ENCODE measurements around the gene CFDP1. TPM values are rescaled to one million over a fixed set of nuclear protein-coding genes. Genes with fewer than 3 reads are reported as not detected.
A peak's percentile ranks its signal among the peaks of the same experiment; 100 is the strongest.

CFDP1 gene
- total RNA-seq, 1 experiment from 2014 or later = 97.6 TPM

- Histone ChIP-seq H3K36me3 (ENCODE audit: insufficient read depth, low read length, poor library complexity, severe bottlenecking) (no peaks in the 10 kb centered on the region), H3K4me3 (ENCODE audit: low read depth, low read length, poor library complexity, severe bottlenecking) (no peak overlapping the region), H3K4me1 (ENCODE audit: insufficient read depth, low read length, poor library complexity, severe bottlenecking) (peaks cover 19% of the 10 kb centered on the region), H3K27ac (ENCODE audit: low read depth, low read length, poor library complexity, severe bottlenecking) (no peak overlapping the region), H3K27me3 (replicated peaks; ENCODE audit: insufficient read depth, low read depth, low read length, poor library complexity) (no peaks in the 10 kb centered on the region), H3K9me3 (ENCODE audit: low read depth, low read length, poor library complexity, severe bottlenecking) (no peaks in the 10 kb centered on the region)
- POLR2A ChIA-PET (ENCODE audit: low non-redundant PET) = no interaction called here
- intact Hi-C loops (cut with micrococcal nuclease; ENCODE audit: unreplicated experiment) = no loop called here
- CTCF ChIA-PET = no interaction called here
- BruUV-seq (replicated peaks) = no TSS peak
- no peak for TF ChIP-seq EZH2 (IDR thresholded peaks at IDR 0.05; ENCODE audit: borderline replicate concordance, low read depth, low read length, poor library complexity, severe bottlenecking)
- TF ChIP-seq, protein P1, sequence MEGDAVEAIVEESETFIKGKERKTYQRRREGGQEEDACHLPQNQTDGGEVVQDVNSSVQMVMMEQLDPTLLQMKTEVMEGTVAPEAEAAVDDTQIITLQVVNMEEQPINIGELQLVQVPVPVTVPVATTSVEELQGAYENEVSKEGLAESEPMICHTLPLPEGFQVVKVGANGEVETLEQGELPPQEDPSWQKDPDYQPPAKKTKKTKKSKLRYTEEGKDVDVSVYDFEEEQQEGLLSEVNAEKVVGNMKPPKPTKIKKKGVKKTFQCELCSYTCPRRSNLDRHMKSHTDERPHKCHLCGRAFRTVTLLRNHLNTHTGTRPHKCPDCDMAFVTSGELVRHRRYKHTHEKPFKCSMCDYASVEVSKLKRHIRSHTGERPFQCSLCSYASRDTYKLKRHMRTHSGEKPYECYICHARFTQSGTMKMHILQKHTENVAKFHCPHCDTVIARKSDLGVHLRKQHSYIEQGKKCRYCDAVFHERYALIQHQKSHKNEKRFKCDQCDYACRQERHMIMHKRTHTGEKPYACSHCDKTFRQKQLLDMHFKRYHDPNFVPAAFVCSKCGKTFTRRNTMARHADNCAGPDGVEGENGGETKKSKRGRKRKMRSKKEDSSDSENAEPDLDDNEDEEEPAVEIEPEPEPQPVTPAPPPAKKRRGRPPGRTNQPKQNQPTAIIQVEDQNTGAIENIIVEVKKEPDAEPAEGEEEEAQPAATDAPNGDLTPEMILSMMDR (conservative IDR thresholded peaks at IDR 0.05; ENCODE audit: low read depth, low read length) = no peak
- no peak for DNase-seq (ENCODE audit: low spot score)
Observed at GRCh38 chr16:75262800-75263127, 170.5 kb downstream of the CFDP1 start.

GRCh38 chr16:75262104-75262799 is 171.1 kb downstream of the CFDP1 start:
- Histone ChIP-seq H3K27me3 (replicated peaks; ENCODE audit: insufficient read depth, low read depth, low read length, poor library complexity) (no peaks in the 10 kb centered on the region), H3K9me3 (ENCODE audit: low read depth, low read length, poor library complexity, severe bottlenecking) (no peaks in the 10 kb centered on the region), H3K4me3 (ENCODE audit: low read depth, low read length, poor library complexity, severe bottlenecking) (no peak overlapping the region), H3K27ac (ENCODE audit: low read depth, low read length, poor library complexity, severe bottlenecking) (peak overlapping the region; percentile 28), H3K4me1 (ENCODE audit: insufficient read depth, low read length, poor library complexity, severe bottlenecking) (peaks cover 19% of the 10 kb centered on the region), H3K36me3 (ENCODE audit: insufficient read depth, low read length, poor library complexity, severe bottlenecking) (no peaks in the 10 kb centered on the region)
- no TSS peak for BruUV-seq (replicated peaks)
- POLR2A ChIA-PET (ENCODE audit: low non-redundant PET) = no interaction called here
- CTCF ChIA-PET = no interaction called here
- no peak for DNase-seq (ENCODE audit: low spot score)
- intact Hi-C loops (cut with micrococcal nuclease; ENCODE audit: unreplicated experiment) = no loop called here
- no peak for TF ChIP-seq EZH2 (IDR thresholded peaks at IDR 0.05; ENCODE audit: borderline replicate concordance, low read depth, low read length, poor library complexity, severe bottlenecking)
- TF ChIP-seq, protein P1 (conservative IDR thresholded peaks at IDR 0.05; ENCODE audit: low read depth, low read length) = no peak

GRCh38 chr16:75261590-75262078 is 171.7 kb downstream of the CFDP1 start:
- DNase-seq (ENCODE audit: low spot score) = no peak
- BruUV-seq (replicated peaks) = no TSS peak
- no peak overlapping the region for H3K4me3 ChIP-seq (ENCODE audit: low read depth, low read length, poor library complexity, severe bottlenecking)
- TF ChIP-seq EZH2 (IDR thresholded peaks at IDR 0.05; ENCODE audit: borderline replicate concordance, low read depth, low read length, poor library complexity, severe bottlenecking) = no peak
- TF ChIP-seq, protein P1 (conservative IDR thresholded peaks at IDR 0.05; ENCODE audit: low read depth, low read length) = no peak
- no peaks in the 10 kb centered on the region for H3K36me3 ChIP-seq (ENCODE audit: insufficient read depth, low read length, poor library complexity, severe bottlenecking)
- intact Hi-C loops (cut with micrococcal nuclease; ENCODE audit: unreplicated experiment) = no loop called here
- CTCF ChIA-PET = no interaction called here
- H3K27me3 ChIP-seq (replicated peaks; ENCODE audit: insufficient read depth, low read depth, low read length, poor library complexity) = no peaks in the 10 kb centered on the region
- peak overlapping the region; percentile 28 for H3K27ac ChIP-seq (ENCODE audit: low read depth, low read length, poor library complexity, severe bottlenecking)
- no peaks in the 10 kb centered on the region for H3K9me3 ChIP-seq (ENCODE audit: low read depth, low read length, poor library complexity, severe bottlenecking)
- H3K4me1 ChIP-seq (ENCODE audit: insufficient read depth, low read length, poor library complexity, severe bottlenecking) = peaks cover 24% of the 10 kb centered on the region
- POLR2A ChIA-PET (ENCODE audit: low non-redundant PET) = no interaction called here
